Measurements from ENCODE around the gene SLC4A4. TPM values are rescaled to one million over a fixed set of nuclear protein-coding genes. Genes with fewer than 3 reads are reported as not detected.

The SLC4A4 gene
- total and polyA plus RNA-seq, 4 donors: 3.0 to 36.7 (median 8.2) TPM

DNA sequence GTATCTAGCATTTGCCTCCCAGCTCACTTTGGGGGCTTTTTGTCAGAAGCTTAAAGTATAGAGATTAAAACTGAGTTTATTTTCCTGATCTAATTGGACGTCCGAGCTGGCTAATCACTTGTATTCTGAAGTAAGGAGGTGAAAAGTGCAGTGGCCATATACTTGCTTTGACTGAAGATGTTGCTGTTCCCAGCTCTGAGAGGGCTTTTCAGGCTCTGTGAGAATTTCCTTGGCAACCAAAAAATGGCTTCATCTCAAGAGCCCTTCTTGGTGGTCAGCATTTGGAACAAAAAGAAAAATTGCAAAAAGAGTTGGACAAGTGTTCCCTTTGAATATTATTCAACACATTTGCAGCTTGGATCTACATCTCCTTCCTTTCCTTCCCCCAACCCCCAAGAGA lies 67.0 kb downstream of the SLC4A4 start:
- TF ChIP-seq HNF4G (IDR thresholded peaks at IDR 0.05): no peak
- TF ChIP-seq HNF4A (conservative IDR thresholded peaks at IDR 0.05): no peak
- TF ChIP-seq, protein P1, sequence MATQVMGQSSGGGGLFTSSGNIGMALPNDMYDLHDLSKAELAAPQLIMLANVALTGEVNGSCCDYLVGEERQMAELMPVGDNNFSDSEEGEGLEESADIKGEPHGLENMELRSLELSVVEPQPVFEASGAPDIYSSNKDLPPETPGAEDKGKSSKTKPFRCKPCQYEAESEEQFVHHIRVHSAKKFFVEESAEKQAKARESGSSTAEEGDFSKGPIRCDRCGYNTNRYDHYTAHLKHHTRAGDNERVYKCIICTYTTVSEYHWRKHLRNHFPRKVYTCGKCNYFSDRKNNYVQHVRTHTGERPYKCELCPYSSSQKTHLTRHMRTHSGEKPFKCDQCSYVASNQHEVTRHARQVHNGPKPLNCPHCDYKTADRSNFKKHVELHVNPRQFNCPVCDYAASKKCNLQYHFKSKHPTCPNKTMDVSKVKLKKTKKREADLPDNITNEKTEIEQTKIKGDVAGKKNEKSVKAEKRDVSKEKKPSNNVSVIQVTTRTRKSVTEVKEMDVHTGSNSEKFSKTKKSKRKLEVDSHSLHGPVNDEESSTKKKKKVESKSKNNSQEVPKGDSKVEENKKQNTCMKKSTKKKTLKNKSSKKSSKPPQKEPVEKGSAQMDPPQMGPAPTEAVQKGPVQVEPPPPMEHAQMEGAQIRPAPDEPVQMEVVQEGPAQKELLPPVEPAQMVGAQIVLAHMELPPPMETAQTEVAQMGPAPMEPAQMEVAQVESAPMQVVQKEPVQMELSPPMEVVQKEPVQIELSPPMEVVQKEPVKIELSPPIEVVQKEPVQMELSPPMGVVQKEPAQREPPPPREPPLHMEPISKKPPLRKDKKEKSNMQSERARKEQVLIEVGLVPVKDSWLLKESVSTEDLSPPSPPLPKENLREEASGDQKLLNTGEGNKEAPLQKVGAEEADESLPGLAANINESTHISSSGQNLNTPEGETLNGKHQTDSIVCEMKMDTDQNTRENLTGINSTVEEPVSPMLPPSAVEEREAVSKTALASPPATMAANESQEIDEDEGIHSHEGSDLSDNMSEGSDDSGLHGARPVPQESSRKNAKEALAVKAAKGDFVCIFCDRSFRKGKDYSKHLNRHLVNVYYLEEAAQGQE (IDR thresholded peaks at IDR 0.05): no peak
- TF ChIP-seq, protein P2, sequence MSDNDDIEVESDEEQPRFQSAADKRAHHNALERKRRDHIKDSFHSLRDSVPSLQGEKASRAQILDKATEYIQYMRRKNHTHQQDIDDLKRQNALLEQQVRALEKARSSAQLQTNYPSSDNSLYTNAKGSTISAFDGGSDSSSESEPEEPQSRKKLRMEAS (IDR thresholded peaks at IDR 0.05): no peak
- TF ChIP-seq EGR1 (IDR thresholded peaks at IDR 0.05; ENCODE audit: low read depth in 2 of 2): no peak
- TF ChIP-seq FOXA1 (IDR thresholded peaks at IDR 0.05): no peak
- TF ChIP-seq JUND (IDR thresholded peaks at IDR 0.05): no peak
- no peak for TF ChIP-seq GABPA (IDR thresholded peaks at IDR 0.05 in 1 of 2, conservative IDR thresholded peaks at IDR 0.05 in 1 of 2)
- no peak for TF ChIP-seq SP1 (IDR thresholded peaks at IDR 0.05)
- TF ChIP-seq, protein P3, sequence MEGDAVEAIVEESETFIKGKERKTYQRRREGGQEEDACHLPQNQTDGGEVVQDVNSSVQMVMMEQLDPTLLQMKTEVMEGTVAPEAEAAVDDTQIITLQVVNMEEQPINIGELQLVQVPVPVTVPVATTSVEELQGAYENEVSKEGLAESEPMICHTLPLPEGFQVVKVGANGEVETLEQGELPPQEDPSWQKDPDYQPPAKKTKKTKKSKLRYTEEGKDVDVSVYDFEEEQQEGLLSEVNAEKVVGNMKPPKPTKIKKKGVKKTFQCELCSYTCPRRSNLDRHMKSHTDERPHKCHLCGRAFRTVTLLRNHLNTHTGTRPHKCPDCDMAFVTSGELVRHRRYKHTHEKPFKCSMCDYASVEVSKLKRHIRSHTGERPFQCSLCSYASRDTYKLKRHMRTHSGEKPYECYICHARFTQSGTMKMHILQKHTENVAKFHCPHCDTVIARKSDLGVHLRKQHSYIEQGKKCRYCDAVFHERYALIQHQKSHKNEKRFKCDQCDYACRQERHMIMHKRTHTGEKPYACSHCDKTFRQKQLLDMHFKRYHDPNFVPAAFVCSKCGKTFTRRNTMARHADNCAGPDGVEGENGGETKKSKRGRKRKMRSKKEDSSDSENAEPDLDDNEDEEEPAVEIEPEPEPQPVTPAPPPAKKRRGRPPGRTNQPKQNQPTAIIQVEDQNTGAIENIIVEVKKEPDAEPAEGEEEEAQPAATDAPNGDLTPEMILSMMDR (IDR thresholded peaks at IDR 0.05; ENCODE audit: low read depth, low read length, missing input control): no peak
- TF ChIP-seq RXRA (IDR thresholded peaks at IDR 0.05): no peak
- TF ChIP-seq RAD21 (IDR thresholded peaks at IDR 0.05): no peak
- TF ChIP-seq YY1 (IDR thresholded peaks at IDR 0.05): no peak
- TF ChIP-seq FOXA2 (IDR thresholded peaks at IDR 0.05): no peak
- no peak for TF ChIP-seq TAF1 (conservative IDR thresholded peaks at IDR 0.05)
- TF ChIP-seq, protein P4, sequence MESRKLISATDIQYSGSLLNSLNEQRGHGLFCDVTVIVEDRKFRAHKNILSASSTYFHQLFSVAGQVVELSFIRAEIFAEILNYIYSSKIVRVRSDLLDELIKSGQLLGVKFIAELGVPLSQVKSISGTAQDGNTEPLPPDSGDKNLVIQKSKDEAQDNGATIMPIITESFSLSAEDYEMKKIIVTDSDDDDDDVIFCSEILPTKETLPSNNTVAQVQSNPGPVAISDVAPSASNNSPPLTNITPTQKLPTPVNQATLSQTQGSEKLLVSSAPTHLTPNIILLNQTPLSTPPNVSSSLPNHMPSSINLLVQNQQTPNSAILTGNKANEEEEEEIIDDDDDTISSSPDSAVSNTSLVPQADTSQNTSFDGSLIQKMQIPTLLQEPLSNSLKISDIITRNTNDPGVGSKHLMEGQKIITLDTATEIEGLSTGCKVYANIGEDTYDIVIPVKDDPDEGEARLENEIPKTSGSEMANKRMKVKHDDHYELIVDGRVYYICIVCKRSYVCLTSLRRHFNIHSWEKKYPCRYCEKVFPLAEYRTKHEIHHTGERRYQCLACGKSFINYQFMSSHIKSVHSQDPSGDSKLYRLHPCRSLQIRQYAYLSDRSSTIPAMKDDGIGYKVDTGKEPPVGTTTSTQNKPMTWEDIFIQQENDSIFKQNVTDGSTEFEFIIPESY (IDR thresholded peaks at IDR 0.05): no peak
- TF ChIP-seq, protein P5, sequence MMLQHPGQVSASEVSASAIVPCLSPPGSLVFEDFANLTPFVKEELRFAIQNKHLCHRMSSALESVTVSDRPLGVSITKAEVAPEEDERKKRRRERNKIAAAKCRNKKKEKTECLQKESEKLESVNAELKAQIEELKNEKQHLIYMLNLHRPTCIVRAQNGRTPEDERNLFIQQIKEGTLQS (IDR thresholded peaks at IDR 0.05): no peak
- no peak for TF ChIP-seq NR2F2 (IDR thresholded peaks at IDR 0.05)
- Histone ChIP-seq H3K4me1 (ENCODE audit: control insufficient read depth in 4 of 4, insufficient read depth in 4 of 4, low read length in 3 of 4) (peaks cover 3 to 9% (median 4%) of the 10 kb centered on the region in 4 donors), H3K4me3 (ENCODE audit: low read depth in 1 of 3, low read length in 3 of 3) (no peak overlapping the region), H3K9me3 (ENCODE audit: control insufficient read depth in 4 of 4, low read length in 3 of 4) (no peaks in the 10 kb centered on the region), H3K27ac (ENCODE audit: low read depth in 1 of 2, low read length in 2 of 2) (no peak overlapping the region), H3K36me3 (ENCODE audit: control insufficient read depth in 4 of 4, insufficient read depth in 3 of 4, low read depth in 1 of 4, low read length in 3 of 4) (no peaks in the 10 kb centered on the region), H3K9ac (ENCODE audit: low read depth in 1 of 2, low read length in 2 of 2) (no peak overlapping the region), H3K27me3 (ENCODE audit: control insufficient read depth in 4 of 4, insufficient read depth in 4 of 4, low read length in 3 of 4) (no peaks in the 10 kb centered on the region)
- 88% methylated on average over 2 of the region's 2 CpGs for WGBS
- DNase-seq (ENCODE audit: low spot score): no peak

Data from liver (tissue), 9 donors.